Neural cell (in vitro differentiated cells): ENCODE data around the gene GPR65. TPM values are rescaled to one million over a fixed set of nuclear protein-coding genes. Genes with fewer than 3 reads are reported as not detected.

Source experiments
- H2AFZ ChIP-seq: fragments of 200-600, 300-800 bp; sonication (generic), shearing (Covaris generic); 2 replicates; pipeline ENCODE4 v1.6.0; 2014; ENCODE audit warnings: low read depth, mild to moderate bottlenecking, antibody characterized with exemption, low read length, moderate library complexity
- H3F3A ChIP-seq: fragments of 200-600 bp; shearing (Covaris generic); 2 replicates; pipeline ENCODE4 v1.6.1; 2016; ENCODE audit warnings: mild to moderate bottlenecking, moderate library complexity, mixed read lengths, antibody characterized with exemption, low read length; ENCODE audit not compliant: insufficient read depth, poor library complexity, severe bottlenecking
- H3K27ac ChIP-seq: fragments of 200-600, 300-800 bp; sonication (generic), shearing (Covaris generic); 2 replicates; pipeline ENCODE4 v1.5.1; 2014; ENCODE audit warnings: mild to moderate bottlenecking, low read length, moderate library complexity
- H3K27me3 ChIP-seq: fragments of 300-800, 200-600 bp; sonication (generic), shearing (Covaris generic); 2 replicates; pipeline ENCODE4 v1.6.0; 2014; ENCODE audit warnings: mild to moderate bottlenecking, low read depth, low read length, moderate library complexity; ENCODE audit not compliant: insufficient read depth
- H3K36me3 ChIP-seq: fragments of 300-800, 200-600 bp; sonication (generic), shearing (Covaris generic); 2 replicates; pipeline ENCODE4 v1.5.1; 2014; ENCODE audit warnings: mild to moderate bottlenecking, antibody characterized with exemption, low read length, moderate library complexity; ENCODE audit not compliant: insufficient read depth
- H3K4me2 ChIP-seq: fragments of 300-800, 200-600 bp; sonication (generic), shearing (Covaris generic); 2 replicates; pipeline ENCODE4 v1.6.0; 2014; ENCODE audit warnings: mild to moderate bottlenecking, low read length
- H3K4me3 ChIP-seq: fragments of 300-800, 200-600 bp; sonication (generic), shearing (Covaris generic); 2 replicates; pipeline ENCODE4 v1.5.1; 2014; ENCODE audit warnings: mild to moderate bottlenecking, low read length, moderate library complexity
- H3K79me2 ChIP-seq: fragments of 200-600 bp; shearing (Covaris generic); replicated peaks from 2 replicates; pipeline ENCODE4 v1.6.0; 2014; ENCODE audit warnings: mild to moderate bottlenecking, low read length, moderate library complexity; ENCODE audit not compliant: insufficient read depth
- H3K9ac ChIP-seq: fragments of 300-800, 200-600 bp; sonication (generic), shearing (Covaris generic); 2 replicates; pipeline ENCODE4 v1.6.1; 2016; ENCODE audit warnings: mild to moderate bottlenecking, low read length, mixed read lengths
- H3K9me2 ChIP-seq: fragments of 200-600 bp; shearing (Covaris generic); 2 replicates; pipeline ENCODE4 v1.6.1; 2016; ENCODE audit warnings: mild to moderate bottlenecking, low read length, mixed read lengths; ENCODE audit not compliant: insufficient read depth
- H3K9me3 ChIP-seq: fragments of 200-600, 300-800 bp; sonication (generic), shearing (Covaris generic); 2 replicates; pipeline ENCODE4 v1.6.1; 2016; ENCODE audit warnings: mild to moderate bottlenecking, mixed run types, low read length, moderate library complexity, mixed read lengths
- H4K20me1 ChIP-seq: fragments of 200-600 bp; shearing (Covaris generic); 2 replicates; pipeline ENCODE4 v1.6.1; 2016; ENCODE audit warnings: mild to moderate bottlenecking, mixed run types; ENCODE audit not compliant: insufficient read depth
- EP300 ChIP-seq: fragments of 450-650 bp; conservative IDR thresholded peaks from 2 replicates; pipeline ENCODE4 v1.6.1; 2014; ENCODE audit warnings: antibody characterized with exemption, mild to moderate bottlenecking, moderate library complexity; ENCODE audit not compliant: poor library complexity, severe bottlenecking
- EZH2 ChIP-seq: fragments of 200-600, 300-800 bp; shearing (Covaris generic), sonication (generic); IDR thresholded peaks from 2 replicates; pipeline ENCODE4 v1.6.1; 2014; ENCODE audit warnings: antibody characterized with exemption, low read length, borderline replicate concordance, mild to moderate bottlenecking; ENCODE audit not compliant: insufficient read depth, poor library complexity, severe bottlenecking
- MXI1 ChIP-seq: fragments of 450-650 bp; conservative IDR thresholded peaks from 2 replicates; pipeline ENCODE4 v1.6.1; 2014; ENCODE audit warnings: antibody characterized with exemption, mild to moderate bottlenecking; ENCODE audit not compliant: poor library complexity, severe bottlenecking
- POLR2AphosphoS5 ChIP-seq: IDR thresholded peaks from 2 replicates; pipeline ENCODE4 v1.6.1; 2012
- RAD21 ChIP-seq: fragments of 450-650 bp; conservative IDR thresholded peaks from 2 replicates; pipeline ENCODE4 v1.6.1; 2014; ENCODE audit warnings: antibody characterized with exemption, mild to moderate bottlenecking, moderate library complexity
- SMC3 ChIP-seq: fragments of 450-650 bp; conservative IDR thresholded peaks from 2 replicates; pipeline ENCODE4 v1.6.1; 2014; ENCODE audit warnings: antibody characterized with exemption, mild to moderate bottlenecking, moderate library complexity; ENCODE audit not compliant: poor library complexity
- TAF1 ChIP-seq: IDR thresholded peaks from 2 replicates; pipeline ENCODE4 v1.6.1; 2012; ENCODE audit warnings: low read depth
- polyA plus RNA-seq: library from polyadenylated mRNA; depleted of rRNA; stranded (reverse); fragments of >200 nt; gene quantifications from 2 replicates; pipeline ENCODE4 v1.2.3, GENCODE V29; 2014
- TF ChIP-seq, protein P1 (sequence below): IDR thresholded peaks from 2 replicates; pipeline ENCODE4 v1.6.1; 2012; ENCODE audit warnings: borderline replicate concordance
- TF ChIP-seq, protein P2 (sequence below): fragments of 450-650 bp; IDR thresholded peaks from 2 replicates; pipeline ENCODE4 v1.5.1; 2014; ENCODE audit warnings: antibody characterized with exemption, mild to moderate bottlenecking, moderate library complexity; ENCODE audit not compliant: poor library complexity, severe bottlenecking

The GPR65 gene
- polyA plus RNA-seq, 1 donor from 2014 or later, result not detected

DNA sequence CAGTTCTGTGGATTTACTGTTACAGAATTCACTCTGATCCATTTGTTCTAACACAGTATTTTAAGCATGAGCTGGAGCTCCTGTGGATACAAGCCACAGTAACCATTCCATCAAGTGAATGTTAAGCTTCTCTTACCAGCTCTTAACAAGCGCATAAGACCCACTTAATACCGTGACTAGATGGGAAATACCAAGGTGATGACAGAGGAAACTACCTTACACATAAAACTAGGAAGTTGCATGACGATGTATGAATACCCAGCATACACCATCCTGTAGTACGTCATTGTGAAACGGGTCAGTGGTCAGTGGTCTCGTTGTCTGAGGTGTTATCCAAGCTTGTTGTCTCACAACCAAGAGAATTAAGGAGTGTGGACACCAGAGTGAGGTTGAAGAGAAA is 10.0 kb upstream of the GPR65 start:
- Histone ChIP-seq H3K36me3 (no peaks in the 10 kb centered on the region), H3K9me2 (no peaks in the 10 kb centered on the region), H3K27ac (no peak overlapping the region), H3K27me3 (no peaks in the 10 kb centered on the region), H3K4me2 (no peak overlapping the region), H2AFZ (no peak overlapping the region), H3K79me2 (no peaks in the 10 kb centered on the region), H3K9me3 (no peaks in the 10 kb centered on the region), H3K9ac (no peak overlapping the region), H4K20me1 (no peaks in the 10 kb centered on the region), H3F3A (no peaks in the 10 kb centered on the region), H3K4me3 (no peak overlapping the region)
- TF ChIP-seq, protein P1, sequence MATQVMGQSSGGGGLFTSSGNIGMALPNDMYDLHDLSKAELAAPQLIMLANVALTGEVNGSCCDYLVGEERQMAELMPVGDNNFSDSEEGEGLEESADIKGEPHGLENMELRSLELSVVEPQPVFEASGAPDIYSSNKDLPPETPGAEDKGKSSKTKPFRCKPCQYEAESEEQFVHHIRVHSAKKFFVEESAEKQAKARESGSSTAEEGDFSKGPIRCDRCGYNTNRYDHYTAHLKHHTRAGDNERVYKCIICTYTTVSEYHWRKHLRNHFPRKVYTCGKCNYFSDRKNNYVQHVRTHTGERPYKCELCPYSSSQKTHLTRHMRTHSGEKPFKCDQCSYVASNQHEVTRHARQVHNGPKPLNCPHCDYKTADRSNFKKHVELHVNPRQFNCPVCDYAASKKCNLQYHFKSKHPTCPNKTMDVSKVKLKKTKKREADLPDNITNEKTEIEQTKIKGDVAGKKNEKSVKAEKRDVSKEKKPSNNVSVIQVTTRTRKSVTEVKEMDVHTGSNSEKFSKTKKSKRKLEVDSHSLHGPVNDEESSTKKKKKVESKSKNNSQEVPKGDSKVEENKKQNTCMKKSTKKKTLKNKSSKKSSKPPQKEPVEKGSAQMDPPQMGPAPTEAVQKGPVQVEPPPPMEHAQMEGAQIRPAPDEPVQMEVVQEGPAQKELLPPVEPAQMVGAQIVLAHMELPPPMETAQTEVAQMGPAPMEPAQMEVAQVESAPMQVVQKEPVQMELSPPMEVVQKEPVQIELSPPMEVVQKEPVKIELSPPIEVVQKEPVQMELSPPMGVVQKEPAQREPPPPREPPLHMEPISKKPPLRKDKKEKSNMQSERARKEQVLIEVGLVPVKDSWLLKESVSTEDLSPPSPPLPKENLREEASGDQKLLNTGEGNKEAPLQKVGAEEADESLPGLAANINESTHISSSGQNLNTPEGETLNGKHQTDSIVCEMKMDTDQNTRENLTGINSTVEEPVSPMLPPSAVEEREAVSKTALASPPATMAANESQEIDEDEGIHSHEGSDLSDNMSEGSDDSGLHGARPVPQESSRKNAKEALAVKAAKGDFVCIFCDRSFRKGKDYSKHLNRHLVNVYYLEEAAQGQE, result no peak
- TF ChIP-seq POLR2AphosphoS5 (no peak), MXI1 (no peak), EP300 (no peak)

DNA sequence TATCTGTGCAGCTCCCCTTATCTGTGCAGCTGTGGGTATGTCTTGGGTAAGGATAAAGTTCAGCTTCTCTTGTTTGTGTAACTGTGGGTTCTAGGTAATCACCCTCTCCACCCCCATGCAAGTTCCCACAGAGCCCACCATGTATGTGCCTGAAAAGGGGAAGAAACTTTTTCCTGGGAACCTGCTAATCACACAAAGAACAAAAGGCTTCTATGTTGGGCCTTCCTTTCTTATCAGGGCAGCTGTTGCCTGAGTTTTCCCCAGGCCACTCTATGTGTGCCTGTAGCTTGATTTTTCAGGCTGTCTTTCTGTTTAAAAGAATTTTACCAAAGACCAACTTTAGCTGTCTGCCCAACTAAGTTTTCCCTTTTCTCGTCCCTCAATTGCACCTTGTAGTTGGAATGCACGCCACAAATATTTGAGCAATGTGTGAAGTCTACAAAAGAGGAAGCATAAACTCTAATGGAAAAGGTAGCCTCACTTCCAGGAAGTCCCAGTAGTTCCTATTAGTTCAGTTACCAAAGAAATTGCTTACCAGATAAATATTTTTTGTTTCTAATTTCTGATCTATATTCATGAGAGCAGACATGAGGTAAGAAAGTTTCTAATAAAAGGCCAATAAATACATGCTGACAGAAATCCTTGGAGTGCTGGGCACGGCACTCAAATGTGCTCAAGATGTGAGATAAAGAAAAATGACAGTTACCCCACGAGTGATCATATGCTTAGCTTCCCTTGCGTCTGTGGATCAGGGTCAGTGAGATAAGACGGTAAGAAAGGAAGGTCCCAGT is 9.2 kb upstream of the GPR65 start:
- Histone ChIP-seq H3K36me3 (no peaks in the 10 kb centered on the region), H3F3A (no peaks in the 10 kb centered on the region), H3K79me2 (no peaks in the 10 kb centered on the region), H3K9ac (no peak overlapping the region), H3K9me2 (no peaks in the 10 kb centered on the region), H3K4me3 (no peak overlapping the region), H4K20me1 (no peaks in the 10 kb centered on the region), H3K27me3 (no peaks in the 10 kb centered on the region), H3K9me3 (no peaks in the 10 kb centered on the region), H2AFZ (no peak overlapping the region), H3K4me2 (no peak overlapping the region), H3K27ac (no peak overlapping the region)
- no peak for TF ChIP-seq RAD21
- TF ChIP-seq, protein P1, result no peak
- no peak for TF ChIP-seq EP300
- TF ChIP-seq TAF1, result no peak
- TF ChIP-seq SMC3, result no peak
- TF ChIP-seq EZH2, result no peak
- TF ChIP-seq, protein P2, sequence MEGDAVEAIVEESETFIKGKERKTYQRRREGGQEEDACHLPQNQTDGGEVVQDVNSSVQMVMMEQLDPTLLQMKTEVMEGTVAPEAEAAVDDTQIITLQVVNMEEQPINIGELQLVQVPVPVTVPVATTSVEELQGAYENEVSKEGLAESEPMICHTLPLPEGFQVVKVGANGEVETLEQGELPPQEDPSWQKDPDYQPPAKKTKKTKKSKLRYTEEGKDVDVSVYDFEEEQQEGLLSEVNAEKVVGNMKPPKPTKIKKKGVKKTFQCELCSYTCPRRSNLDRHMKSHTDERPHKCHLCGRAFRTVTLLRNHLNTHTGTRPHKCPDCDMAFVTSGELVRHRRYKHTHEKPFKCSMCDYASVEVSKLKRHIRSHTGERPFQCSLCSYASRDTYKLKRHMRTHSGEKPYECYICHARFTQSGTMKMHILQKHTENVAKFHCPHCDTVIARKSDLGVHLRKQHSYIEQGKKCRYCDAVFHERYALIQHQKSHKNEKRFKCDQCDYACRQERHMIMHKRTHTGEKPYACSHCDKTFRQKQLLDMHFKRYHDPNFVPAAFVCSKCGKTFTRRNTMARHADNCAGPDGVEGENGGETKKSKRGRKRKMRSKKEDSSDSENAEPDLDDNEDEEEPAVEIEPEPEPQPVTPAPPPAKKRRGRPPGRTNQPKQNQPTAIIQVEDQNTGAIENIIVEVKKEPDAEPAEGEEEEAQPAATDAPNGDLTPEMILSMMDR, result no peak
- no peak for TF ChIP-seq POLR2AphosphoS5
- no peak for TF ChIP-seq MXI1
